IMR-90 (cell line): Measurements from ENCODE around the gene KIF3B. TPM values are rescaled to one million over a fixed set of nuclear protein-coding genes. Genes with fewer than 3 reads are reported as not detected.

Experiments used
- ATAC-seq: fragments of 200-7000 bp; cut with Tn5 transposase; 2 replicates; pipeline ENCODE4 v1.9.1; 2020; ENCODE audit warnings: low read depth, mild to moderate bottlenecking, moderate library complexity
- BruUV-seq: library from RNA; stranded (reverse); fragments of 400-500 nt; replicated peaks from 2 replicates; lab custom pipeline; 2021; lab: Mats Ljungman, UMichigan
- CTCF ChIA-PET: fragments of 300-600 bp; formaldehyde crosslinking; extraction: SDS; loops from one replicate; lab custom pipeline; 2021; ENCODE audit warnings: antibody characterized with exemption; lab: Yijun Ruan, JAX
- POLR2A ChIA-PET: fragments of 300-600 bp; sonication (Branson Sonifier 250); formaldehyde crosslinking; loops from one replicate; lab custom pipeline; 2022; ENCODE audit warnings: antibody characterized with exemption; ENCODE audit not compliant: unreplicated experiment; lab: Charles Lee
- DNase-seq: peaks from one replicate; pipeline ENCODE4 v3.0.0; 2013
- H2AFZ ChIP-seq: replicated peaks from 2 replicates; pipeline ENCODE3; 2013; ENCODE audit warnings: low read length, mild to moderate bottlenecking; ENCODE audit not compliant: poor library complexity
- H2AK5ac ChIP-seq: 2 replicates; pipeline ENCODE4 v1.6.1; 2013; ENCODE audit warnings: low read depth, low read length, inconsistent platforms
- H2AK9ac ChIP-seq: replicated peaks from 2 replicates; pipeline ENCODE3; 2013; ENCODE audit warnings: mild to moderate bottlenecking, low read depth, low read length, moderate library complexity; ENCODE audit not compliant: poor library complexity
- H2BK120ac ChIP-seq: 2 replicates; pipeline ENCODE4 v1.6.1; 2013; ENCODE audit warnings: low read depth, low read length, inconsistent platforms
- H2BK15ac ChIP-seq: 3 replicates; pipeline ENCODE4 v1.6.1; 2013; ENCODE audit warnings: low read depth, low read length, inconsistent platforms
- H2BK20ac ChIP-seq: 2 replicates; pipeline ENCODE4 v1.6.1; 2013; ENCODE audit warnings: low read depth, mild to moderate bottlenecking, inconsistent platforms, low read length, moderate library complexity
- H2BK5ac ChIP-seq: 2 replicates; pipeline ENCODE4 v1.6.1; 2013; ENCODE audit warnings: mild to moderate bottlenecking, low read depth, low read length, inconsistent platforms; ENCODE audit not compliant: poor library complexity, severe bottlenecking
- H3K14ac ChIP-seq: replicated peaks from 2 replicates; pipeline ENCODE4 v1.6.1; 2013; ENCODE audit warnings: low read depth, low read length, inconsistent platforms
- H3K18ac ChIP-seq: 2 replicates; pipeline ENCODE4 v1.6.1; 2013; ENCODE audit warnings: low read depth, low read length, control low read depth
- H3K23ac ChIP-seq: 2 replicates; pipeline ENCODE4 v1.6.1; 2013; ENCODE audit warnings: low read depth, low read length, inconsistent platforms
- H3K27ac ChIP-seq: 2 replicates; pipeline ENCODE4 v1.5.1; 2013; ENCODE audit warnings: mild to moderate bottlenecking, control low read depth, low read length; ENCODE audit not compliant: insufficient read depth
- H3K27me3 ChIP-seq: 2 replicates; pipeline ENCODE4 v1.6.1; 2013; ENCODE audit warnings: low read length; ENCODE audit not compliant: control insufficient read depth, insufficient read depth
- H3K36me3 ChIP-seq: 2 replicates; pipeline ENCODE4 v1.6.1; 2013; ENCODE audit warnings: low read length, mixed read lengths; ENCODE audit not compliant: control insufficient read depth, insufficient read depth
- H3K4ac ChIP-seq: 2 replicates; pipeline ENCODE4 v1.6.1; 2013; ENCODE audit warnings: low read depth, low read length, inconsistent platforms
- H3K4me1 ChIP-seq: 2 replicates; pipeline ENCODE4 v1.6.1; 2013; ENCODE audit warnings: low read length, mixed read lengths; ENCODE audit not compliant: control insufficient read depth, insufficient read depth
- H3K4me2 ChIP-seq: 2 replicates; pipeline ENCODE4 v1.6.1; 2013; ENCODE audit warnings: low read depth, mild to moderate bottlenecking, control low read depth, low read length, moderate library complexity
- H3K4me3 ChIP-seq: 2 replicates; pipeline ENCODE4 v1.5.1; 2013; ENCODE audit warnings: low read depth, mild to moderate bottlenecking, control low read depth, low read length, moderate library complexity; ENCODE audit not compliant: insufficient read depth
- H3K56ac ChIP-seq: 2 replicates; pipeline ENCODE4 v1.6.1; 2013; ENCODE audit warnings: low read length, inconsistent platforms; ENCODE audit not compliant: insufficient read depth; ENCODE audit errors: extremely low read depth
- H3K79me1 ChIP-seq, 2 experiments: 2 replicates each; pipeline ENCODE4 v1.6.1; 2013; ENCODE audit warnings: low read length in 2 of 2, inconsistent platforms in 1 of 2, low read depth in 1 of 2
- H3K9ac ChIP-seq: 2 replicates; pipeline ENCODE4 v1.6.1; 2013; ENCODE audit warnings: low read depth, low read length, control low read depth
- H3K9me1 ChIP-seq: 2 replicates; pipeline ENCODE4 v1.6.1; 2013; ENCODE audit warnings: low read length, inconsistent platforms; ENCODE audit not compliant: insufficient read depth
- H3K9me3 ChIP-seq: 2 replicates; pipeline ENCODE4 v1.6.1; 2013; ENCODE audit warnings: low read length; ENCODE audit not compliant: control insufficient read depth, insufficient read depth
- H4K20me1 ChIP-seq: 2 replicates; pipeline ENCODE4 v1.6.1; 2013; ENCODE audit warnings: low read length, inconsistent platforms; ENCODE audit not compliant: insufficient read depth
- H4K5ac ChIP-seq: 2 replicates; pipeline ENCODE4 v1.6.1; 2013; ENCODE audit warnings: mild to moderate bottlenecking, low read depth, low read length, control low read depth
- H4K8ac ChIP-seq, 2 experiments: 2 replicates each; pipeline ENCODE4 v1.6.1; 2013; ENCODE audit warnings: low read depth in 2 of 2, low read length in 2 of 2, control low read depth in 1 of 2, inconsistent platforms in 1 of 2
- H4K91ac ChIP-seq: 2 replicates; pipeline ENCODE4 v1.6.1; 2013; ENCODE audit warnings: low read depth, low read length, inconsistent platforms; ENCODE audit not compliant: insufficient read depth
- BHLHE40 ChIP-seq: fragments of 150-350 bp; IDR thresholded peaks from 2 replicates; pipeline ENCODE4 v1.6.1; 2016; ENCODE audit warnings: mild to moderate bottlenecking, low read depth, low read length
- CHD1 ChIP-seq: IDR thresholded peaks from 2 replicates; pipeline ENCODE4 v1.6.1; 2012; ENCODE audit warnings: low read depth, low read length, improper control_type of control experiment
- CTCF ChIP-seq: conservative IDR thresholded peaks from 2 replicates; pipeline ENCODE4 v1.5.1; 2012; ENCODE audit warnings: mild to moderate bottlenecking, low read depth, low read length, improper control_type of control experiment
- ELK1 ChIP-seq: fragments of 150-350 bp; IDR thresholded peaks from 2 replicates; pipeline ENCODE4 v1.6.1; 2016; ENCODE audit warnings: low read depth, mild to moderate bottlenecking, low read length, moderate library complexity, borderline replicate concordance
- FOS ChIP-seq: fragments of 150-350 bp; IDR thresholded peaks from 2 replicates; pipeline ENCODE4 v1.6.1; 2016; ENCODE audit warnings: low read depth, low read length
- MAFK ChIP-seq: IDR thresholded peaks from 2 replicates; pipeline ENCODE4 v1.6.1; 2012; ENCODE audit warnings: low read depth, low read length, improper control_type of control experiment
- MAZ ChIP-seq: IDR thresholded peaks from 2 replicates; pipeline ENCODE4 v1.6.1; 2012; ENCODE audit warnings: low read depth, mild to moderate bottlenecking, low read length, improper control_type of control experiment, moderate library complexity, borderline replicate concordance
- MXI1 ChIP-seq: IDR thresholded peaks from 2 replicates; pipeline ENCODE4 v1.6.1; 2012; ENCODE audit warnings: low read depth, mild to moderate bottlenecking, low read length, moderate library complexity, borderline replicate concordance
- NFE2L2 ChIP-seq: fragments of 150-350 bp; IDR thresholded peaks from 2 replicates; pipeline ENCODE4 v1.6.1; 2016; ENCODE audit warnings: low read depth, mild to moderate bottlenecking, low read length
- RAD21 ChIP-seq: IDR thresholded peaks from 2 replicates; pipeline ENCODE4 v1.6.1; 2012; ENCODE audit warnings: low read length, improper control_type of control experiment
- RCOR1 ChIP-seq: IDR thresholded peaks from 2 replicates; pipeline ENCODE4 v1.6.1; 2012; ENCODE audit warnings: mild to moderate bottlenecking, low read length, improper control_type of control experiment; ENCODE audit not compliant: insufficient replicate concordance
- RFX5 ChIP-seq: IDR thresholded peaks from 2 replicates; pipeline ENCODE4 v1.8.0; 2012; ENCODE audit warnings: low read depth, mild to moderate bottlenecking, low read length, moderate library complexity
- SMC3 ChIP-seq: fragments of 150-350 bp; IDR thresholded peaks from 2 replicates; pipeline ENCODE4 v1.6.1; 2016; ENCODE audit warnings: low read depth, mild to moderate bottlenecking, antibody characterized with exemption, low read length, moderate library complexity
- WGBS, 2 experiments: methylation state at CpG; one replicate each; pipeline versions ENCODE4 v1.1.5 to v1.1.7; 2013; ENCODE audit warnings: missing lambda C conversion rate in 2 of 2; ENCODE audit not compliant: insufficient read length in 1 of 2; ENCODE audit errors: extremely low coverage in 2 of 2; 5-methylcytosine and 5-hydroxymethylcytosine counted together
- dilution Hi-C: fragments of 300-500 bp; cut with HindIII; formaldehyde crosslinking; loops from one replicate; pipeline ENCODE4 v1.14.3; 2018; ENCODE audit warnings: low sequenced_read_pairs; ENCODE audit not compliant: unreplicated experiment
- in situ Hi-C: fragments of 300-500 bp; cut with MboI; formaldehyde crosslinking; loops from 3 replicates; pipeline ENCODE4 v1.14.3; 2019; ENCODE audit warnings: low sequenced_read_pairs, inconsistent platforms, mixed read lengths
- intact Hi-C: fragments of 100-400 bp; cut with micrococcal nuclease; formaldehyde crosslinking; loops from 2 replicates; pipeline ENCODE4 v1.10.0; 2022
- polyA plus RNA-seq, 3 experiments: library from polyadenylated mRNA; depleted of rRNA; stranded (reverse); fragments of >200 nt; gene quantifications; 2 replicates each; pipeline ENCODE4 v1.2.3, GENCODE V29; 2012; ENCODE audit warnings: low replicate concordance in 1 of 3
- total RNA-seq: library from RNA; depleted of rRNA; stranded (reverse); fragments of >200 nt; gene quantifications from 2 replicates; pipeline ENCODE4 v1.2.3, GENCODE V29; 2012

The KIF3B gene
- total and polyA plus RNA-seq, 2 of the 4 experiments (the other 2 are of a cell fraction) = 17.1 to 28.1 TPM

- POLR2A ChIA-PET = no interaction called here
- no peak overlapping the region for H3K4me3 ChIP-seq
- TF ChIP-seq ELK1 (no peak), BHLHE40 (no peak), MAFK (no peak), MXI1 (no peak), NFE2L2 (no peak), RFX5 (no peak), FOS (no peak), RAD21 (no peak), MAZ (no peak), SMC3 (no peak), CTCF (no peak), CHD1 (no peak), RCOR1 (no peak)
Measured at GRCh38 chr20:32296819-32297420, 19.5 kb downstream of the KIF3B start.

More at GRCh38 chr20:32296819-32297420, 19.5 kb downstream of the KIF3B start:
- Histone ChIP-seq H2AK9ac (no peak overlapping the region), H3K36me3 (no peaks in the 10 kb centered on the region), H3K79me1 (peaks cover 17 to 57% of the 10 kb centered on the region in 2 experiments), H3K56ac (no peak overlapping the region), H3K9me3 (no peaks in the 10 kb centered on the region), H3K18ac (no peak overlapping the region), H4K91ac (no peak overlapping the region), H3K9ac (no peak overlapping the region), H2BK15ac (no peak overlapping the region), H3K27ac (no peak overlapping the region), H3K14ac (no peak overlapping the region), H2BK20ac (no peak overlapping the region), H2AK5ac (no peak overlapping the region), H2BK5ac (no peak overlapping the region), H3K4me1 (peaks cover 4% of the 10 kb centered on the region; the same call in 1 of the 2 replicates), H4K5ac (no peak overlapping the region), H3K27me3 (no peaks in the 10 kb centered on the region), H3K23ac (no peak overlapping the region), H2BK120ac (no peak overlapping the region), H4K20me1 (peaks cover 22% of the 10 kb centered on the region; the same call in 1 of the 2 replicates), H2AFZ (no peak overlapping the region), H4K8ac (no peak overlapping the region), H3K9me1 (0 out of 2 replicates have a peak, but pooled peaks cover 14% of the 10 kb centered on the region), H3K4ac (no peak overlapping the region), H3K4me2 (peak overlapping the region; percentile 41)
- dilution Hi-C loops = no loop called here
- CTCF ChIA-PET = no interaction called here
- peak; percentile 38 for DNase-seq
- in situ Hi-C loops = no loop called here
- ATAC-seq = peak; percentile 62
- intact Hi-C loops = no loop called here
- 15% methylated on average over 3 of the region's 6 CpGs; no CpG with 5 or more reads in 1 of the 2 experiments for WGBS, 2 experiments
- BruUV-seq = no TSS peak
